HepG2 (cell line): Measurements from ENCODE around the gene FOXR1. TPM values are rescaled to one million over a fixed set of nuclear protein-coding genes. Genes with fewer than 3 reads are reported as not detected.

Experiments used
- CREB1 ChIP-seq, 2 experiments: fragments of 450-650 bp in 1 of 2; IDR thresholded peaks; 2 replicates each; pipeline ENCODE4 v1.6.1; 2016 to 2017; ENCODE audit warnings: control low read depth in 1 of 2, mild to moderate bottlenecking in 1 of 2, missing compliant biosample characterization in 1 of 2, missing genetic modification characterization in 1 of 2
- GPBP1L1 ChIP-seq: sonication (generic); formaldehyde crosslinking; IDR thresholded peaks from 2 replicates; pipeline ENCODE4 v1.5.0; 2020; ENCODE audit warnings: mild to moderate bottlenecking, missing genetic modification reagents
- HOXA7 ChIP-seq: sonication (generic); formaldehyde crosslinking; IDR thresholded peaks from 2 replicates; pipeline ENCODE4 v1.8.1; 2022; ENCODE audit warnings: mild to moderate bottlenecking, missing genetic modification reagents, moderate library complexity
- ISL2 ChIP-seq: sonication (generic); formaldehyde crosslinking; IDR thresholded peaks from 2 replicates; pipeline ENCODE4 v1.5.0; 2020; ENCODE audit warnings: missing genetic modification reagents
- LCORL ChIP-seq, 2 experiments: fragments of 450-650 bp in 1 of 2; sonication (generic) in 1 of 2; formaldehyde crosslinking in 1 of 2; IDR thresholded peaks; 2 replicates each; pipeline versions ENCODE4 v1.5.0 to v1.6.1; 2017 to 2020; ENCODE audit warnings: antibody characterized with exemption in 1 of 2, missing genetic modification reagents in 1 of 2
- MIER3 ChIP-seq: IDR thresholded peaks from 2 replicates; pipeline ENCODE4 v1.6.1; 2016; ENCODE audit warnings: missing compliant biosample characterization, borderline replicate concordance
- MIXL1 ChIP-seq: IDR thresholded peaks from 2 replicates; pipeline ENCODE4 v1.6.1; 2016
- MTA1 ChIP-seq: sonication (generic); formaldehyde crosslinking; IDR thresholded peaks from 2 replicates; pipeline ENCODE4 v1.4.0; 2020; ENCODE audit warnings: missing genetic modification reagents, mild to moderate bottlenecking, borderline replicate concordance
- NFE2 ChIP-seq: sonication (generic); formaldehyde crosslinking; IDR thresholded peaks from 2 replicates; pipeline ENCODE4 v1.4.0; 2020; ENCODE audit warnings: missing genetic modification reagents
- ONECUT2 ChIP-seq: sonication (generic); formaldehyde crosslinking; IDR thresholded peaks from 2 replicates; pipeline ENCODE4 v1.4.0; 2020; ENCODE audit warnings: missing genetic modification reagents
- RAD21 ChIP-seq: fragments of 450-650 bp; formaldehyde crosslinking; IDR thresholded peaks from 2 replicates; pipeline ENCODE4 v1.5.0; 2020; ENCODE audit warnings: mild to moderate bottlenecking
- SSRP1 ChIP-seq: IDR thresholded peaks from 2 replicates; pipeline ENCODE4 v1.6.1; 2016; ENCODE audit warnings: control low read depth
- STAG1 ChIP-seq: sonication (generic); formaldehyde crosslinking; IDR thresholded peaks from 2 replicates; pipeline ENCODE4 v1.4.0; 2020; ENCODE audit warnings: missing genetic modification reagents
- TEAD2 ChIP-seq: sonication (generic); formaldehyde crosslinking; IDR thresholded peaks from 2 replicates; pipeline ENCODE4 v1.9.0; 2021; ENCODE audit warnings: missing genetic modification reagents
- ZBTB7B ChIP-seq: sonication (generic); formaldehyde crosslinking; IDR thresholded peaks from 2 replicates; pipeline ENCODE4 v1.4.0; 2020; ENCODE audit warnings: missing genetic modification reagents
- ZFYVE20 ChIP-seq: sonication (generic); formaldehyde crosslinking; IDR thresholded peaks from 2 replicates; pipeline ENCODE4 v1.8.0; 2023; ENCODE audit warnings: low read depth, mild to moderate bottlenecking, moderate library complexity, missing genetic modification reagents, borderline replicate concordance
- ZNF10 ChIP-seq: sonication (generic); formaldehyde crosslinking; IDR thresholded peaks from 2 replicates; pipeline ENCODE4 v1.4.0; 2020; ENCODE audit warnings: mild to moderate bottlenecking, low read depth, missing genetic modification reagents, borderline replicate concordance
- ZNF20 ChIP-seq: sonication (generic); formaldehyde crosslinking; IDR thresholded peaks from 2 replicates; pipeline ENCODE4 v1.4.0; 2020; ENCODE audit warnings: mild to moderate bottlenecking, moderate library complexity, missing genetic modification reagents
- ZNF230 ChIP-seq: sonication (generic); formaldehyde crosslinking; IDR thresholded peaks from 2 replicates; pipeline ENCODE4 v1.4.0; 2020; ENCODE audit warnings: mild to moderate bottlenecking, missing genetic modification reagents
- ZNF557 ChIP-seq: sonication (generic); formaldehyde crosslinking; IDR thresholded peaks from 2 replicates; pipeline ENCODE4 v1.4.0; 2020; ENCODE audit warnings: missing genetic modification reagents
- ZNF772 ChIP-seq: sonication (generic); formaldehyde crosslinking; IDR thresholded peaks from 2 replicates; pipeline ENCODE4 v1.5.0; 2020; ENCODE audit warnings: mild to moderate bottlenecking, missing genetic modification reagents
- polyA plus RNA-seq, 8 experiments: library from polyadenylated mRNA; depleted of rRNA in 3 of 8; stranded (reverse) in 7 of 8; unstranded in 1 of 8; fragments of >200 nt; fragmentation: Illumina TruSeq in 4 of 8; extraction: Trizol in 4 of 8; gene quantifications; 2 replicates each; pipeline versions ENCODE4 v1.2.1 to v1.2.3, GENCODE V29; 2011 to 2016; ENCODE audit warnings: low read depth in 4 of 8, missing spikeins in 1 of 8, mixed read lengths in 1 of 8; ENCODE audit not compliant: insufficient read depth in 1 of 8
- total RNA-seq, 5 experiments: library from RNA; depleted of rRNA; stranded (reverse); fragments of >200 nt; fragmentation: Illumina TruSeq; extraction: Trizol; gene quantifications; 2 replicates each; pipeline ENCODE4 v1.2.3, GENCODE V29; 2016; ENCODE audit warnings: low read depth in 1 of 5
- TF ChIP-seq, protein P1 (sequence below): sonication (generic); formaldehyde crosslinking; conservative IDR thresholded peaks from 2 replicates; pipeline ENCODE4 v1.5.0; 2020; ENCODE audit warnings: missing genetic modification reagents
- TF ChIP-seq, protein P2 (sequence below): sonication (generic); formaldehyde crosslinking; IDR thresholded peaks from 2 replicates; pipeline ENCODE4 v1.4.0; 2020; ENCODE audit warnings: missing genetic modification reagents, borderline replicate concordance

Gene FOXR1
- total and polyA plus RNA-seq, 2 of the 13 experiments (the other 11 are each of a cell fraction or from before 2014, with no cell fraction given), result not detected

GRCh38 chr11:118924591-118925585 is 46.7 kb upstream of the FOXR1 start (continued):
- no peak for TF ChIP-seq SSRP1 (CRISPR knock-in tag)
- 0 out of 2 replicates have a peak, but pooled peaks have one; percentile 25 for TF ChIP-seq ZFYVE20
- peak; percentile 58; the same call in 1 of the 2 replicates for TF ChIP-seq ZBTB7B (CRISPR knock-in tag)
- TF ChIP-seq STAG1, result no peak
- no peak for TF ChIP-seq ONECUT2 (CRISPR knock-in tag)
- no peak for TF ChIP-seq CREB1 (IDR thresholded peaks at IDR 0.05)
- no peak for TF ChIP-seq CREB1 (CRISPR knock-in tag; IDR thresholded peaks at IDR 0.05)
- no peak for TF ChIP-seq ZNF557 (CRISPR knock-in tag)
- no peak for TF ChIP-seq MTA1 (CRISPR knock-in tag)
- TF ChIP-seq NFE2 (CRISPR knock-in tag), result no peak
- no peak for TF ChIP-seq ZNF230 (CRISPR knock-in tag)
- no peak for TF ChIP-seq ZNF10
- TF ChIP-seq ZNF20 (CRISPR knock-in tag), result no peak
- TF ChIP-seq RAD21, result no peak
- no peak for TF ChIP-seq HOXA7 (CRISPR knock-in tag)
- TF ChIP-seq, protein P1, sequence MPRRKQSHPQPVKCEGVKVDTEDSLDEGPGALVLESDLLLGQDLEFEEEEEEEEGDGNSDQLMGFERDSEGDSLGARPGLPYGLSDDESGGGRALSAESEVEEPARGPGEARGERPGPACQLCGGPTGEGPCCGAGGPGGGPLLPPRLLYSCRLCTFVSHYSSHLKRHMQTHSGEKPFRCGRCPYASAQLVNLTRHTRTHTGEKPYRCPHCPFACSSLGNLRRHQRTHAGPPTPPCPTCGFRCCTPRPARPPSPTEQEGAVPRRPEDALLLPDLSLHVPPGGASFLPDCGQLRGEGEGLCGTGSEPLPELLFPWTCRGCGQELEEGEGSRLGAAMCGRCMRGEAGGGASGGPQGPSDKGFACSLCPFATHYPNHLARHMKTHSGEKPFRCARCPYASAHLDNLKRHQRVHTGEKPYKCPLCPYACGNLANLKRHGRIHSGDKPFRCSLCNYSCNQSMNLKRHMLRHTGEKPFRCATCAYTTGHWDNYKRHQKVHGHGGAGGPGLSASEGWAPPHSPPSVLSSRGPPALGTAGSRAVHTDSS (CRISPR knock-in tag), result no peak
- no peak for TF ChIP-seq MIER3 (CRISPR knock-in tag)
- no peak for TF ChIP-seq GPBP1L1
- TF ChIP-seq TEAD2, result no peak
- TF ChIP-seq ZNF772 (CRISPR knock-in tag), result no peak
- no peak for TF ChIP-seq ISL2 (CRISPR knock-in tag)
- no peak for TF ChIP-seq LCORL (IDR thresholded peaks at IDR 0.05)
- peak; percentile 55; the same call in 1 of the 2 replicates for TF ChIP-seq LCORL (CRISPR knock-in tag; IDR thresholded peaks at IDR 0.05)
- TF ChIP-seq MIXL1 (CRISPR knock-in tag), result no peak
- TF ChIP-seq, protein P2, sequence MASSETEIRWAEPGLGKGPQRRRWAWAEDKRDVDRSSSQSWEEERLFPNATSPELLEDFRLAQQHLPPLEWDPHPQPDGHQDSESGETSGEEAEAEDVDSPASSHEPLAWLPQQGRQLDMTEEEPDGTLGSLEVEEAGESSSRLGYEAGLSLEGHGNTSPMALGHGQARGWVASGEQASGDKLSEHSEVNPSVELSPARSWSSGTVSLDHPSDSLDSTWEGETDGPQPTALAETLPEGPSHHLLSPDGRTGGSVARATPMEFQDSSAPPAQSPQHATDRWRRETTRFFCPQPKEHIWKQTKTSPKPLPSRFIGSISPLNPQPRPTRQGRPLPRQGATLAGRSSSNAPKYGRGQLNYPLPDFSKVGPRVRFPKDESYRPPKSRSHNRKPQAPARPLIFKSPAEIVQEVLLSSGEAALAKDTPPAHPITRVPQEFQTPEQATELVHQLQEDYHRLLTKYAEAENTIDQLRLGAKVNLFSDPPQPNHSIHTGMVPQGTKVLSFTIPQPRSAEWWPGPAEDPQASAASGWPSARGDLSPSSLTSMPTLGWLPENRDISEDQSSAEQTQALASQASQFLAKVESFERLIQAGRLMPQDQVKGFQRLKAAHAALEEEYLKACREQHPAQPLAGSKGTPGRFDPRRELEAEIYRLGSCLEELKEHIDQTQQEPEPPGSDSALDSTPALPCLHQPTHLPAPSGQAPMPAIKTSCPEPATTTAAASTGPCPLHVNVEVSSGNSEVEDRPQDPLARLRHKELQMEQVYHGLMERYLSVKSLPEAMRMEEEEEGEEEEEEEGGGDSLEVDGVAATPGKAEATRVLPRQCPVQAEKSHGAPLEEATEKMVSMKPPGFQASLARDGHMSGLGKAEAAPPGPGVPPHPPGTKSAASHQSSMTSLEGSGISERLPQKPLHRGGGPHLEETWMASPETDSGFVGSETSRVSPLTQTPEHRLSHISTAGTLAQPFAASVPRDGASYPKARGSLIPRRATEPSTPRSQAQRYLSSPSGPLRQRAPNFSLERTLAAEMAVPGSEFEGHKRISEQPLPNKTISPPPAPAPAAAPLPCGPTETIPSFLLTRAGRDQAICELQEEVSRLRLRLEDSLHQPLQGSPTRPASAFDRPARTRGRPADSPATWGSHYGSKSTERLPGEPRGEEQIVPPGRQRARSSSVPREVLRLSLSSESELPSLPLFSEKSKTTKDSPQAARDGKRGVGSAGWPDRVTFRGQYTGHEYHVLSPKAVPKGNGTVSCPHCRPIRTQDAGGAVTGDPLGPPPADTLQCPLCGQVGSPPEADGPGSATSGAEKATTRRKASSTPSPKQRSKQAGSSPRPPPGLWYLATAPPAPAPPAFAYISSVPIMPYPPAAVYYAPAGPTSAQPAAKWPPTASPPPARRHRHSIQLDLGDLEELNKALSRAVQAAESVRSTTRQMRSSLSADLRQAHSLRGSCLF, result no peak
